Activated CD8-positive, alpha-beta memory T cell treated with anti-CD3 and anti-CD28 coated beads, Interleukin-2, amount 10 ng/mL, durations not matched to agents 7 days and 5 days (primary cell): Measurements from ENCODE around the gene NBPF3. TPM values are rescaled to one million over a fixed set of nuclear protein-coding genes. Genes with fewer than 3 reads are reported as not detected.

ENCODE experiments used
- ATAC-seq: fragments of 150-1000 bp; cut with Tn5 transposase; one replicate; pipeline ENCODE4 v1.10.0; 2021; ENCODE audit warnings: moderate library complexity
- CTCF ChIA-PET: fragments of 350-600 bp; sonication (Branson Sonifier 250); formaldehyde crosslinking; loops from one replicate; lab custom pipeline; 2021; ENCODE audit warnings: antibody characterized with exemption; lab: Charles Lee
- DNase-seq: peaks from one replicate; pipeline ENCODE4 v3.0.0-alpha.2; 2020
- H3K27ac Mint-ChIP-seq: one replicate; pipeline ENCODE4 v1.8.0; 2021; ENCODE audit warnings: mild to moderate bottlenecking, mixed read lengths
- H3K27me3 Mint-ChIP-seq: one replicate; pipeline ENCODE4 v1.8.0; 2021; ENCODE audit warnings: mixed read lengths
- H3K36me3 Mint-ChIP-seq: one replicate; pipeline ENCODE4 v1.8.0; 2021; ENCODE audit warnings: mild to moderate bottlenecking, mixed read lengths
- H3K4me1 Mint-ChIP-seq: one replicate; pipeline ENCODE4 v1.8.0; 2021; ENCODE audit warnings: mixed read lengths
- H3K4me3 Mint-ChIP-seq: one replicate; pipeline ENCODE4 v1.8.0; 2021; ENCODE audit warnings: mild to moderate bottlenecking, moderate library complexity, mixed read lengths
- H3K9me3 Mint-ChIP-seq: one replicate; pipeline ENCODE4 v1.8.0; 2022; ENCODE audit warnings: low read depth, mixed read lengths
- total RNA-seq, 2 experiments: library from RNA; stranded (reverse); gene quantifications; one replicate each; pipeline ENCODE4 v1.2.3, GENCODE V29; 2021

NBPF3 gene
- total RNA-seq, 2 experiments from 2014 or later, result 4.8 to 7.7 TPM

- Mint-ChIP-seq H3K36me3 (no peaks in the 10 kb centered on the region), H3K27me3 (peaks cover 31% of the 10 kb centered on the region), H3K27ac (no peak overlapping the region), H3K4me1 (no peaks in the 10 kb centered on the region), H3K4me3 (no peak overlapping the region), H3K9me3 (no peaks in the 10 kb centered on the region)
- ATAC-seq (no peak), DNase-seq (no peak)
- CTCF ChIA-PET, result interaction anchor here (0.6 to 1.2 kb wide), 2 partner anchors 247 to 836 kb away, joined by 3 read pairs; no protein-coding TSS in a partner anchor
Measured at GRCh38 chr1:21532992-21533534, 93.1 kb downstream of the NBPF3 start.

GRCh38 chr1:21534146-21534545, 94.2 kb downstream of the NBPF3 start:
- Mint-ChIP-seq H3K9me3 (no peaks in the 10 kb centered on the region), H3K27me3 (peaks cover 41% of the 10 kb centered on the region), H3K4me3 (no peak overlapping the region), H3K27ac (no peak overlapping the region), H3K36me3 (no peaks in the 10 kb centered on the region), H3K4me1 (no peaks in the 10 kb centered on the region)
- CTCF ChIA-PET, result no interaction called here
- ATAC-seq, result no peak
- no peak for DNase-seq

Other genes starting within 250 kb of the NBPF3 start
- 10 to 100 TPM; 46.6 to 87.5 TPM for gene ECE1, start 149.7 kb upstream of the NBPF3 start, total RNA-seq
- gene ALPL, start 69.3 kb downstream of the NBPF3 start, total RNA-seq, result not detected
- under 1 TPM; 0.12 to 0.29 TPM for gene RAP1GAP, start 229.2 kb downstream of the NBPF3 start, total RNA-seq